B cell (primary cell): Measurements from ENCODE around the gene CIITA. TPM values are rescaled to one million over a fixed set of nuclear protein-coding genes. Genes with fewer than 3 reads are reported as not detected.
A peak's percentile ranks its signal among the peaks of the same experiment; 100 is the strongest.
"Not testable (repeated sequence)": the region's sequence is repeated elsewhere in the genome, so short reads cannot be mapped to it uniquely, and the experiment has no call there.

Experiments used
- ATAC-seq: fragments of 200-7000 bp; cut with Tn5 transposase; one replicate; pipeline ENCODE4 v1.10.0; 2021; ENCODE audit warnings: low read depth, mild to moderate bottlenecking, moderate number of reproducible peaks, moderate library complexity
- CTCF ChIA-PET: fragments of 350-600 bp; sonication (Branson Sonifier 250); formaldehyde crosslinking; loops from one replicate; lab custom pipeline; 2021; ENCODE audit warnings: antibody characterized with exemption, inconsistent platforms; lab: Charles Lee
- POLR2A ChIA-PET: fragments of 350-600 bp; sonication (Branson Sonifier 250); formaldehyde crosslinking; loops from one replicate; lab custom pipeline; 2021; ENCODE audit warnings: antibody characterized with exemption; lab: Charles Lee
- DNase-seq: peaks from one replicate; pipeline ENCODE4 v3.0.0; 2013
- H2AFZ ChIP-seq: 2 replicates; pipeline ENCODE4 v1.6.1; 2012; ENCODE audit warnings: mild to moderate bottlenecking, low read depth, low read length; ENCODE audit not compliant: insufficient read depth, poor library complexity, severe bottlenecking
- H3K27ac ChIP-seq, 2 donors: 1 replicate in 1 of 2; 2 replicates in 1 of 2; pipeline ENCODE4 v1.5.1; 2012 to 2013; ENCODE audit warnings: low read length in 2 of 2, mild to moderate bottlenecking in 2 of 2, moderate library complexity in 1 of 2
- H3K27me3 ChIP-seq, 4 experiments: fragments of 200-600 bp in 1 of 4; sonication (generic) in 1 of 4; replicated peaks in 1 of 4; 1 replicate in 2 of 4; 2 replicates in 2 of 4; pipeline versions ENCODE4 v1.6.1 to v1.7.0; 2013 to 2016; ENCODE audit warnings: low read length in 3 of 4, mild to moderate bottlenecking in 2 of 4, mixed read lengths in 1 of 4, moderate library complexity in 1 of 4; ENCODE audit not compliant: insufficient read depth in 4 of 4, control insufficient read depth in 3 of 4; ENCODE audit errors: control extremely low read depth in 1 of 4
- H3K36me3 ChIP-seq, 2 experiments: replicated peaks in 1 of 2; 1 replicate in 1 of 2; 2 replicates in 1 of 2; pipeline versions ENCODE4 v1.6.1 to v1.7.1; 2013; ENCODE audit warnings: low read length in 1 of 2; ENCODE audit not compliant: insufficient read depth in 2 of 2, control insufficient read depth in 1 of 2; ENCODE audit errors: control extremely low read depth in 1 of 2, extremely low read depth in 1 of 2
- H3K4me1 ChIP-seq, 2 donors: fragments of 200-600 bp in 1 of 2; sonication (generic) in 1 of 2; 1 replicate in 1 of 2; 2 replicates in 1 of 2; pipeline versions ENCODE4 v1.5.1 to v1.6.1; 2013 to 2017; ENCODE audit warnings: low read length in 2 of 2; ENCODE audit not compliant: control insufficient read depth in 2 of 2, insufficient read depth in 2 of 2
- H3K4me2 ChIP-seq: replicated peaks from 2 replicates; pipeline ENCODE3; 2012; ENCODE audit warnings: mild to moderate bottlenecking, low read depth, low read length; ENCODE audit not compliant: poor library complexity, severe bottlenecking
- H3K4me3 ChIP-seq, 5 experiments: fragments of 200-600 bp in 1 of 5; sonication (generic) in 1 of 5; 1 replicate in 3 of 5; 2 replicates in 2 of 5; pipeline versions ENCODE4 v1.5.1 to v1.7.0; 2011 to 2016; ENCODE audit warnings: low read length in 4 of 5, mild to moderate bottlenecking in 4 of 5, low read depth in 2 of 5, control low read depth in 1 of 5, moderate library complexity in 1 of 5; ENCODE audit not compliant: insufficient read depth in 1 of 5; ENCODE audit errors: control extremely low read depth in 1 of 5, extremely low read depth in 1 of 5
- H3K79me2 ChIP-seq: fragments of 200-600 bp; sonication (generic); one replicate; pipeline ENCODE4 v1.6.0; 2016; ENCODE audit warnings: low read length; ENCODE audit not compliant: control insufficient read depth, insufficient read depth
- H3K9ac ChIP-seq: fragments of 200-600 bp; sonication (generic); 2 replicates; pipeline ENCODE4 v1.6.1; 2017; ENCODE audit warnings: mild to moderate bottlenecking, low read length, moderate library complexity
- H3K9me3 ChIP-seq, 3 donors: one replicate each; pipeline versions ENCODE4 v1.6.1 to v1.7.1; 2013; ENCODE audit warnings: low read length in 2 of 3; ENCODE audit not compliant: control insufficient read depth in 2 of 3, insufficient read depth in 1 of 3; ENCODE audit errors: control extremely low read depth in 1 of 3
- H4K20me1 ChIP-seq: 2 replicates; pipeline ENCODE4 v1.6.0; 2012; ENCODE audit warnings: mild to moderate bottlenecking, low read length; ENCODE audit not compliant: insufficient read depth, control insufficient read depth, poor library complexity, severe bottlenecking
- H3K27ac Mint-ChIP-seq: one replicate; pipeline ENCODE4 v1.8.0; 2021; ENCODE audit warnings: mixed read lengths
- H3K27me3 Mint-ChIP-seq: one replicate; pipeline ENCODE4 v1.8.0; 2021; ENCODE audit warnings: mixed read lengths
- H3K4me1 Mint-ChIP-seq: one replicate; pipeline ENCODE4 v1.8.0; 2021; ENCODE audit warnings: mixed read lengths
- H3K4me3 Mint-ChIP-seq: one replicate; pipeline ENCODE4 v1.8.0; 2021; ENCODE audit warnings: mixed read lengths
- H3K9me3 Mint-ChIP-seq: one replicate; pipeline ENCODE4 v1.8.0; 2022; ENCODE audit warnings: mixed read lengths; ENCODE audit not compliant: insufficient read depth
- WGBS: methylation state at CpG from one replicate; pipeline ENCODE4 v1.1.5; 2013; ENCODE audit warnings: missing lambda C conversion rate; ENCODE audit not compliant: insufficient coverage; 5-methylcytosine and 5-hydroxymethylcytosine counted together
- intact Hi-C: fragments of 100-400 bp; cut with micrococcal nuclease; formaldehyde crosslinking; loops from one replicate; pipeline ENCODE4 v1.10.0; 2022
- polyA plus RNA-seq: library from polyadenylated mRNA; depleted of rRNA; stranded (reverse); fragments of >200 nt; gene quantifications from 2 replicates; pipeline ENCODE4 v1.2.3, GENCODE V29; 2012
- total RNA-seq, 2 donors: library from RNA; stranded (reverse); fragments of 120-200 nt in 1 of 2; gene quantifications; 1 replicate in 1 of 2; 2 replicates in 1 of 2; pipeline versions ENCODE4 v1.2.3 to v1.2.4, GENCODE V29; 2013 to 2022

Gene CIITA
- total and polyA plus RNA-seq, 2 donors (not counting 1 experiment from before 2014, with no cell fraction given): 632 to 719 TPM

DNA sequence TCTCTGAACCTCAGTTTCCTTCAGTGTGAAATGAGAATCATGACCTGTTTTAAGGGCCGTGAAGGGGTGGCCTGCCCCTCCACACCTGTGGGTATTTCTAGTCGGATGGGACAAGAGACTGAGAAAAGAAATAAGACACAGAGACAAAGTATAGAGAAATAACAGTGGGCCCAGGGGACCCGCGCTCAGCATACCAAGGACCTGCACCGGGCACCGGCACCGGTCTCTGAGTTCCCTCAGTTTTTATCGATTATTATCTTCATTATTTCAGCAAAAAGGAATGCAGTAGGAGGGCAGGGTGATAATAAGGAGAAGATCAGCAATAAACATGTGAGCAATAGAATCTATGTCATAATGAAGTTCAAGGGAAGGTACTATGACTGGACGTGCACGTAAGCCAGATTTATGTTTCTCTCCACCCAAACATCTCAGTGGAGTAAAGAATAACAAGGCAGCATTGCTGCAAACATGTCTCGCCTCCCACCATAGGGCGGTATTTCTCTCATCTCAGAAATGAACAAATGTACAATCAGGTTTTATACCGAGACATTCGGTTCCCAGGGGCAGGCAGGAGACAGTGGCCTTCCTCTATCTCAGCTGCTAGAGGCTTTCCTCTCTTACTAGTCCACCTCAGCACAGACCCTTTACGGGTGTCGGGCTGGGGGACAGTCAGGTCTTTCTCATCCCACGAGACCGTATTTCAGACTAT, 47.5 kb upstream of the CIITA start:
- not testable (repeated sequence) for H3K79me2 ChIP-seq
- H3K4me1 Mint-ChIP-seq: peaks cover 53% of the 10 kb centered on the region
- H2AFZ ChIP-seq: peak overlapping the region; percentile 61

DNA sequence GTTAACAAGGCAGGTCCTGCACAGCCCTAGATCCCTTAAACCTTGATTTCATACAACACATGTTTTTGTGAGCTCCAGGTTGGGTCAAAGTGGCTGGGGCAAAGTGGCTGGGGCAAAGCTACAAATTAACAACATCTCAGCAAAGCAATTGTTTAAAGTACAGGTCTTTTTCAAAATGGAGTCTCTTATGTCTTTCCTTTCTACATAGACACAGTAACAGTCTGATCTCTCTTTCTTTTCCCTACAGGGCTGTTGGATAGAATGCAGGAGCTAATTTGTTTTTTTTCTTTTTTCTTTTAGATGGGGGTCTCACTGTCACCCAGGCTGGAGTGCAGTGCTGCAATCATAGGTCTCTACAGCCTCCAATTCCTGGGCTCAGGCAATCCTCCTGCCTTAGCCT, 46.8 kb upstream of the CIITA start:
- Mint-ChIP-seq H3K27ac (peak overlapping the region; percentile 10), H3K4me1 (peaks cover 57% of the 10 kb centered on the region)
- intact Hi-C loops, H3K9me3 Mint-ChIP-seq, H3K27ac ChIP-seq, H3K36me3 ChIP-seq, H3K9me3 ChIP-seq, H3K4me2 ChIP-seq, CTCF ChIA-PET, H3K27me3 Mint-ChIP-seq, H3K4me3 Mint-ChIP-seq, ATAC-seq, H2AFZ ChIP-seq, DNase-seq, H3K79me2 ChIP-seq, H3K9ac ChIP-seq, H3K27me3 ChIP-seq, H3K4me3 ChIP-seq, H4K20me1 ChIP-seq: not testable (repeated sequence)
- POLR2A ChIA-PET: interaction anchor here (0.6 to 1.2 kb wide), 2 partner anchors 12 to 41 kb away, joined by 4 to 5 read pairs; no protein-coding TSS in a partner anchor
- H3K4me1 ChIP-seq: peaks cover 41 to 49% of the 10 kb centered on the region in 2 donors

More for the DNA sequence above, 47.5 kb upstream of the CIITA start:
- ChIA-PET POLR2A (interaction anchor here (0.5 to 0.7 kb wide), 2 partner anchors 10 to 14 kb away, joined by 5 to 7 read pairs; no protein-coding TSS in a partner anchor), CTCF (interaction anchor here (1.0 kb wide), 1 partner anchor 315 kb away, joined by 3 read pairs; no protein-coding TSS in a partner anchor)
- Mint-ChIP-seq H3K4me3 (peak overlapping the region; percentile 30), H3K27ac (peak overlapping the region; percentile 72)
- WGBS: 80% methylated on average over 2 of the region's 18 CpGs
- intact Hi-C loops, H3K9me3 ChIP-seq, DNase-seq, H4K20me1 ChIP-seq, H3K9ac ChIP-seq, H3K36me3 ChIP-seq, ATAC-seq, H3K4me3 ChIP-seq, H3K9me3 Mint-ChIP-seq, H3K27me3 ChIP-seq, H3K27me3 Mint-ChIP-seq, H3K27ac ChIP-seq: not testable (repeated sequence)
- Histone ChIP-seq H3K4me1 (peaks cover 41 to 49% of the 10 kb centered on the region in 2 donors), H3K4me2 (peak overlapping the region; percentile 61)
